ENCODE data around the gene TMCO4.

The TMCO4 gene

DNA sequence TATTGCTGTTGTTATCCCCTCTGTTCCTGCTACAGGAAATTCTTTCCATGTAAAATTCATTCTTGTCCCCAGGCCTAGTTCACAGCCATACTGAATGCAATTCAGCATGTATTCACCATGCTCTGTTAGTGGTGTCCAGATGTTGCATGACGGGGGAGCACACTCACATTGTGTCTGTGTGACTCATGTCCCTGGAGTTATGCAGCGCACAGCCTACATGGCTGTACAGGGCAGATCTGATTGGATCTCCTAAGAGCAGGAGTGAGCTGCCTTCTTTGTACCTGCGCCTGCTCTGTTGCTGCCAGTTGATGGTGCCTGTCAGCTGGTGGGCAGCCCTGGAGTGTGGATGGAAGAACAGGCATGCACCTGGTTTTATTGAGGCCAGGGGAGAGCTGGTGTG lies 117.5 kb downstream of the TMCO4 start:
- DNase-seq: no peak

DNA sequence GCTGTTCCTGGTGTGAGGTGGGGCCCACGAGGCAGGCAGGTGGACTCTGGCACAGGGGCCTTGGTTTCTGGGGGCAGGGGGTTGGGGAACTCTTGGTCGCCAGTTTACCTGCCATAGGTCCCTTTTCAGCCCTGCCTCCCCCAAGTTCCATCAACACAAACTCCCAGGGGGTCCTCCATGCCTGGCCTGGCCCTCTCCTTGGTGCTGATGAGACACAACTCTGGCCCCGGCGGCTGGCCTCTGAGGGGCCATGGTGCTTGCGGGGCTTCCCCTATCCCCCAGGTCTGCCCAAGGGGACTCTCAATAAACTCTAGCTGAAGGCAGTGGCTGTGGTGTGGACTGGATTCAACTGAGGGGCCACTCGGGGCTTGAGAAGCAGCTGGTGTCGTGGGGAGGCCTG lies 119.1 kb downstream of the TMCO4 start:
- no peak for DNase-seq

DNA sequence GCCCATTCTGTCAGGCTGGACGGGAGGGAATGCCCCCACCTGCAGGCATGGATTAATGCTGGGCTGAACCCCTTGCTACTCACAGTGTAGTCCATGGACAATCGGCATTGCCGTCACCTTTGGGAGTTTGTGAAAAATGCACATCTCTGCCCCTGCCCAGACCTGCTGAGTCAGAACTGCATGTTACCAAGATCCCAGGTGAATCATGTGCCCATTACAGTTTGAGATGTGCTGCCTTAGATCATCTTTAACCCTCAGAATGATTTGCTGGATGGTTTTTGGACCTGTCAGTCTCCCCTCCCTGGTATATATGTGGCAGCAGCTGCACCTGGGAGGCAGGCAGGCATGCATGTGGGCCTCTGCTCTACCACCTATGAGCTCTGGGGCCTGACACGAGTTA lies 120.0 kb downstream of the TMCO4 start:
- DNase-seq: no peak

DNA sequence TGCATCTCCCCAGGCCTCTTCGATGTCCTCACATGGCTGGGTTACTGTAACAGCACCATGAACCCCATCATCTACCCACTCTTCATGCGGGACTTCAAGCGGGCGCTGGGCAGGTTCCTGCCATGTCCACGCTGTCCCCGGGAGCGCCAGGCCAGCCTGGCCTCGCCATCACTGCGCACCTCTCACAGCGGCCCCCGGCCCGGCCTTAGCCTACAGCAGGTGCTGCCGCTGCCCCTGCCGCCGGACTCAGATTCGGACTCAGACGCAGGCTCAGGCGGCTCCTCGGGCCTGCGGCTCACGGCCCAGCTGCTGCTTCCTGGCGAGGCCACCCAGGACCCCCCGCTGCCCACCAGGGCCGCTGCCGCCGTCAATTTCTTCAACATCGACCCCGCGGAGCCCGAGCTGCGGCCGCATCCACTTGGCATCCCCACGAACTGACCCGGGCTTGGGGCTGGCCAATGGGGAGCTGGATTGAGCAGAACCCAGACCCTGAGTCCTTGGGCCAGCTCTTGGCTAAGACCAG lies 120.7 kb downstream of the TMCO4 start:
- no peak for DNase-seq

DNA sequence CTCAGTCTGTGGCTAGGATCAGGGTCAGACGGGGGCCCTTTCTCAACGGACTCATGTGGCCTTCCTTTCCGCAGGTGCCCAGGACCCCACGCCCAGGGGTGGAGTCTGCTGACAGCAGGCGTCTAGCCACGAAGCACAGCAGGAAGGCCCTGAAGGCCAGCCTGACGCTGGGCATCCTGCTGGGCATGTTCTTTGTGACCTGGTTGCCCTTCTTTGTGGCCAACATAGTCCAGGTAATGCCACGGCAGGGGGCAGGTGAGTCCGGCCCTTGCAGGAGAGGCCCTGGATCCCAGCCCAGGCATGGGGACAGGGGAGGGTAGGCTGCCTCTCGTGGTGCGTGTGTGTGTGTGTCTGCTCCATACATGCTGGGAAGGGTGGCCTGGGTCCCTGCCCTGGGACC lies 121.2 kb downstream of the TMCO4 start:
- DNase-seq: no peak

DNA sequence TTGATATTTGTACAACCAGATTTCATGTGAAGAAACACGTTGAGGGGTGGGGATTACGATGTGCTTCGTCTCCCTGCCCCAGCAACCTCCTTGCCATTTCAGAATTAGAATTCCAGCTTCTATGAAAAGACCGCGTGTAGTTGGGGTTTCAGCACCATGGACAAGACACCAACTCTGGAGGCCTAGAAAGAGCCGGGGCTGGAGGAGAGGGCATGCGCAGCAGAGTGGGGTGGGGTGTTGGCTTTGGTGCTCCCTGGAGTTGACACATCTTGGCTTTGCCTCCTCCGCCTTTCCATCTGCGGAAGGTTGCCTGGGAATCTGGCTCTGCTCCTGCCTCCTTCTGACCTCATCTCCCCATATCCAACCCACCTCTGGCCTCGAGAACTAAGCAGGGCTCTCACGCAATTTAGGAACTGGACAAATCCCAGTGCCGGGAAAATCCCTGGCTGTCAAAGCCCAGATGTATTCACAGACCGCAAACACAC lies 123.2 kb downstream of the TMCO4 start:
- no peak for DNase-seq

DNA sequence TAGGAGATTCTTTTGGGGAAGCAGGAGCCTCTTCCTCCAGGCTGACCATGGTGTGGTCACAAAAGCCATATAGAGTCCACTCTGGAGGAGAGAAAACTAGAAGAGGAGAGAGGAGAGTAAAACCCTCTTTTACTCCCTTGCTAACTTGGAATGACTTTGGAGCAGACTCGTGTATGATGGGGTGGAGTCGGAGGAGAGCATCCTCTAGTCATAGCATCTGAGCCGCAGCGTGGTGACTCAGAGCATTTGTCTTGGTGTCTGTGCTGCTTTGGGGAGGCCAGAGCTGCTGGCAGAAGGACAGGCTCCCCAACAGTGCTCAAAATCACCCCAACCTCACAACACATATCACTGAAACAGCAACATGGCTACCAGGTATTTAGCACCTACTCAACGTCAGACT lies 123.9 kb downstream of the TMCO4 start:
- no peak for DNase-seq

DNA sequence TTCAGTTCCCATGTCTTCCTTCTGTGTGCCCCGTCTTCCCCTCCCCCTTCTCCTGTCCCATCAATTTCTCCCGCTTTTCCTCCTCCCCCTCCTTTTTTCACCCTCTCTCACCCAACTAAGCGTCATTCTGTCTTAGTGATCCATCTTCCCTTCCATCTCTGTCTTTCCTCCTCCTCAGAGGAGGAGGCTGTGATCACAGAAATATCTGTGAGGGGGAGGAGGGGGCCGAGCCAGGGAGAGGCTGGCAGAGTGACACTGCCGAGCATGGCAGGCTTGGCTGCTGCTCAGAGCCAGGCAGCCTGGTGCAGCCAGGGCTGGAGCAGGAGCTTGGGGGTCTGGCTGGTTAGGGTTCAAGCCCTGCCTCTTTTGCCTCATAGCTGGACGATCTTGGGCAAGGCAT lies 127.5 kb downstream of the TMCO4 start:
- DNase-seq: no peak

DNA sequence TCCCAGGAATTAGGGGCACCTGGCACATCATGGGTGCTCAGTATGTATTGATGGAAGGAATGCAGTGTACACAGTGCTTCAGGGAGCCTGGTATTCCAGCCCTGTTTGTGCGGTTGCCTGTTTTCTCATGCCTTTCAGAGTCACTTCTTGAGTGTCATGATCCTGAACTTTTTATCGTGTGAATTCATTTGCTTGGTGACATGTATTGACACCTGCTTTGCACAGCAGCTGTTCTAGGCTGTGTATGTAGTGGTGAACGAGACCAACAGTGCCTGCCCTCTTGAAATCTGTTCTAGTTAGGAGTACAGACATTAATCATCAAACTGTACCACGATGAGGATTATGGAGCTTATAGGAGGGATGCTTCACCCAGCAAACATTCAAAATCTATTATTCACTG lies 128.9 kb downstream of the TMCO4 start:
- no peak for DNase-seq

DNA sequence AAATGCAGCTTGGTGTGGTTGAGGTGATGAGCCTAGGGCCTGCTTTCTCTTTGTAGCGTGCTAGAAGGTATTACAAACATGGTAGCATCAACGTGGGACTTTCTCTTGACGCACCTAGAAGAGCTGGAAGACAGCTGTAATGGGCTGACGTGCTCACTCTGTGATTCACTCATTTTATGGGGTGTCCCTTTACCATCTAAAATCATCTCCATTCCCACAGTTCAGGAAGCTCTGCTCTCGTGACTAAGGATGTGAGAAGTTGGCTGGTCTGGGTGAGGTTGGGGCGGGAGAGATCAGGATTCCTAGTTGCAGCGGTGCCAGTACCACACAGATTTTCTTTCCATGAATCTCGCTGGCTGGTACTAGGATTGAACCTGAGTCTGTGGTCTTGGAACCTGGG lies 130.8 kb downstream of the TMCO4 start:
- no peak for DNase-seq

DNA sequence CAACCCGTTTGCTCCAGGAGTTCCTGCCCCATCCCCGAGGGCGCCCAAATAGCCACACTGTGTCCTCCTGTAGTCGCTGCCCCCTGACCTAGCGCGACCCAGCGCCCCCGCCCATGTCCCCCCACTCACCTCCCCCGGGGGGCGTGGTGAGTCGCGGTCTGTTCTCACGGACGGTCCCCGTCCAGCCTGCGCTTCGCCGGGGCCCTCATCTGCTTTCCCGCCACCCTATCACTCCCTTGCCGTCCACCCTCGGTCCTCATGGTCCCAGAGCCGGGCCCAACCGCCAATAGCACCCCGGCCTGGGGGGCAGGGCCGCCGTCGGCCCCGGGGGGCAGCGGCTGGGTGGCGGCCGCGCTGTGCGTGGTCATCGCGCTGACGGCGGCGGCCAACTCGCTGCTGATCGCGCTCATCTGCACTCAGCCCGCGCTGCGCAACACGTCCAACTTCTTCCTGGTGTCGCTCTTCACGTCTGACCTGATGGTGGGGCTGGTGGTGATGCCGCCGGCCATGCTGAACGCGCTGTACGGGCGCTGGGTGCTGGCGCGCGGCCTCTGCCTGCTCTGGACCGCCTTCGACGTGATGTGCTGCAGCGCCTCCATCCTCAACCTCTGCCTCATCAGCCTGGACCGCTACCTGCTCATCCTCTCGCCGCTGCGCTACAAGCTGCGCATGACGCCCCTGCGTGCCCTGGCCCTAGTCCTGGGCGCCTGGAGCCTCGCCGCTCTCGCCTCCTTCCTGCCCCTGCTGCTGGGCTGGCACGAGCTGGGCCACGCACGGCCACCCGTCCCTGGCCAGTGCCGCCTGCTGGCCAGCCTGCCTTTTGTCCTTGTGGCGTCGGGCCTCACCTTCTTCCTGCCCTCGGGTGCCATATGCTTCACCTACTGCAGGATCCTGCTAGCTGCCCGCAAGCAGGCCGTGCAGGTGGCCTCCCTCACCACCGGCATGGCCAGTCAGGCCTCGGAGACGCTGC lies 133.9 kb downstream of the TMCO4 start:
- no peak for DNase-seq

DNA sequence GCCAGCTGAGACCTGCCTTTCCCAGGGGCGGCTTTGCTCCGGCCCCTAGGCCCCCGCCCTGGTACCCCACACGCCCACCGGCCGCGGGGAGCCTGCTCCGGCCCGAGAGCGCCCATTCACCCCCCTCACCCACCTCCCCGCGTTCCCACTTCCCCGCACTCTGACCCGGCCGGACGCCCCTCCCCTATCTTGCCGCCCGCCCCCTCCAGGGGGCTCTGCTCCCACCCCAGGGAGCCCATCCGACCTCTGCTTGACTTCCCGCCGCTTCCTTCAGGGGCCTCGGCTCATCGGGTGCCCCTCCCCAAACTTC lies 134.6 kb downstream of the TMCO4 start:
- DNase-seq: no peak

DNA sequence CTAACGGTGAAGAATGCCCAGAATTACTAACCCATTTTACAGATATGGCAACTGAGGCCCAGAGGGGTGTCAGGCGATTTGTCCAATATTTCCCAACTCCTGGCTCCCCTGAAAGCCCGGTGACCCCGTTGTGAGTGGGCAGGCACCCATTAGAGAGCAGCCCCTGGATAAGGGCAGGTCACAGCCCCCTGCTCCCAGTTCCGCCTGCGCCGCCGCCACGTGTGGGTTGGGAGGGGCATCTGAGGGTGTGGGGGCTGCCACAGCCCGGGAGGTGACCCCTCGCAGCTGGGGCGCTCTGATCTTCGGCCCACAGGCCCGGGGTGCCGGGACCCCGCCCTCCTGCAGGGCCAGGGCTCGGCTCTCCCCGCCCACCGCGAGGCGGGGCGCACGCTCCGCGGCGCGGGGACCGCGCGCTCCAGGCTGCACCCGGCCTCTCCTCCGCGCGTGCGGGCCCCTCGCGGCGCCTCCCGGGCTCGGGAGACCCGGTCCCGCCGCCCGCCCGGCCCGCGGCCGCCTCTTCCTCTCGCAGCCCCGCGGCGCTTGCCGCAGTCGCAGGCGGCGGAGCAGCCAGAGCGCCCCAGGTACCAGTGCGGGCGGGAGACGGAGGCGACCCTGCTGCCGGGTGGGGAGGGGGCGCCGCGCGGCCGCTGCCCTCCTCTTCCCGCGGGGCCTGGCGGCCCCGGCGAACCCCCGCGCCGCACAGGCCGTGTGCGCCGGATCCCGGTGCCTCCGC lies 135.1 kb downstream of the TMCO4 start, which contains the start of gene HTR6:
HTR6 (plus strand) TSS at position 423 of the 733 bp plus-strand sequence. CDS start 879 bp downstream, outside the sequence.
- no peak for DNase-seq

DNA sequence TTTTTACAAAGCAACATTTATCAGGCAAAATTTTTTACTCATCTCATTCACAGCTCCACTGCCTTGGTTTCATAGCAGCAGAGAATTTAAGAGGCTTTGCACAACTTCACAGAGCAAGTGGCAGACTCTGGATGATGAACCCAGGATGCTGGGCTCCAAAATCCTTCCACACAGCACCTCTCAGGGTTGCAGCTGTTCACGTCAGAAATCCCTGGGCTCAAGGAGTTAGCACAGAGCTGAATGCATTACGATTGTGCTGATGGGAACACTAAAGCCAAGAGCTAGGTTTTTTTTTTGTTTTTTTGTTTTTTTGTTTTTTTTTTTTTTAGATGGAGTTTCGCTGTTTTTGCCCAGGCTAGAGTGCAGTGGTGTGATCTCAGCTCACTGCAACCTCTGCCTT lies 137.4 kb downstream of the TMCO4 start:
- DNase-seq: no peak

DNA sequence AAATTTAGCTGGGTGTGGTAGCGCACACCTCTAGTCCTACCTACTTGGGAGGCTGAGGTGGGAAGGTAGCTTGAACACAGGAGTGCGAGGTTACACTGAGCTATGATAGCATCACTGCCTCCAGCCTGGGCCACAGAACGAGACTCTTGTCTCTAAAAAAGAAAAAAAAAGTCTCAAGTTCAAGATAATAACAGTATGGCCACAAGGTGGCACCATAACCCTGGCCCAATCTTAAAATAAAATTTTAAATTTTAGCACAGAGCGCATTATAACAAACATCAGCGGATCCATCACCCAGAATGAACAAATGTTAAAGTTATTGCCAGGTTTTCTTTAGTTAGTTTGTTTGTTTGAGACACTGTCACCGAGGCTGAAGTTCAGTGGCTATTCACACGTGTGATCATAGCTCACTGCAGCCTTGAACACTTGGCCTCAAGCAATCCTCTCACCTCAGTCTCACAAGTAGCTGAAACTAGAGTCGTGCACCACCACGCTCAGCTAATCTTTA lies 137.9 kb downstream of the TMCO4 start:
- peak in 1 of 2 experiments; percentile 48 for DNase-seq

DNA sequence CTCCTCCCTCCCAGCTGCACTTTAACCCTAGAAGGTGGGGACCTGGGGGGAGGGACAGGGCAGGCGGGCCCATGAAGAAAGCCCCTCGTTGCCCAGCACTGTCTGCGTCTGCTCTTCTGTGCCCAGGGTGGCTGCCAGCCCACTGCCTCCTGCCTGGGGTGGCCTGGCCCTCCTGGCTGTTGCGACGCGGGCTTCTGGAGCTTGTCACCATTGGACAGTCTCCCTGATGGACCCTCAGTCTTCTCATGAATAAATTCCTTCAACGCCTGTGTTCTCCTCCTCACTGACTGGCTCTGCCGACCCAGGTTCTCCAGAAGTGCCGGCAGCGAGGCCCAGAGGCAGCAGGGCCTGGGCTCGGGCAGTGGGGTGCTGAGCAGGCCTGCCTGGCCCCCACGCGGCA lies 141.5 kb downstream of the TMCO4 start:
- no peak for DNase-seq

DNA sequence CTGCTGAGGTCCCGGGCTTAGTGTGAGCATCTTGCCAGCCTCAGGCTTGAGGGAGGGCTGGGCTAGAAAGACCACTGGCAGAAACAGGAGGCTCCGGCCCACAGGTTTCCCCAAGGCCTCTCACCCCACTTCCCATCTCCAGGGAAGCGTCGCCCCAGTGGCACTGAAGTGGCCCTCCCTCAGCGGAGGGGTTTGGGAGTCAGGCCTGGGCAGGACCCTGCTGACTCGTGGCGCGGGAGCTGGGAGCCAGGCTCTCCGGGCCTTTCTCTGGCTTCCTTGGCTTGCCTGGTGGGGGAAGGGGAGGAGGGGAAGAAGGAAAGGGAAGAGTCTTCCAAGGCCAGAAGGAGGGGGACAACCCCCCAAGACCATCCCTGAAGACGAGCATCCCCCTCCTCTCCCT lies 142.2 kb downstream of the TMCO4 start:
- no peak for DNase-seq

DNA sequence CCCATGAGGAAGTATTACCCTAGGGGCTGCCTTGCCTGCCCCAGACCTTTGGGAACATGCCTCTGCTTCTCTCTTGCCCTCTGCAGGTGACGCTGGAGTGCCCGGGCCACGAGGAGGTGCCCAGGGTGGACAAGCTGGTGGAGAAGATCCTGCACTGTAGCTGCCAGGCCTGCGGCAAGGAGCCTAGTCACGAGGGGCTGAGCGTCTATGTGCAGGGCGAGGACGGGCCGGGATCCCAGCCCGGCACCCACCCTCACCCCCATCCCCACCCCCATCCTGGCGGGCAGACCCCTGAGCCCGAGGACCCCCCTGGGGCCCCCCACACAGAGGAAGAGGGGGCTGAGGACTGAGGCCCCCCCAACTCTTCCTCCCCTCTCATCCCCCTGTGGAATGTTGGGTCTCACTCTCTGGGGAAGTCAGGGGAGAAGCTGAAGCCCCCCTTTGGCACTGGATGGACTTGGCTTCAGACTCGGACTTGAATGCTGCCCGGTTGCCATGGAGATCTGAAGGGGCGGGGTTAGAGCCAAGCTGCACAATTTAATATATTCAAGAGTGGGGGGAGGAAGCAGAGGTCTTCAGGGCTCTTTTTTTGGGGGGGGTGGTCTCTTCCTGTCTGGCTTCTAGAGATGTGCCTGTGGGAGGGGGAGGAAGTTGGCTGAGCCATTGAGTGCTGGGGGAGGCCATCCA lies 142.8 kb downstream of the TMCO4 start:
- DNase-seq: no peak

DNA sequence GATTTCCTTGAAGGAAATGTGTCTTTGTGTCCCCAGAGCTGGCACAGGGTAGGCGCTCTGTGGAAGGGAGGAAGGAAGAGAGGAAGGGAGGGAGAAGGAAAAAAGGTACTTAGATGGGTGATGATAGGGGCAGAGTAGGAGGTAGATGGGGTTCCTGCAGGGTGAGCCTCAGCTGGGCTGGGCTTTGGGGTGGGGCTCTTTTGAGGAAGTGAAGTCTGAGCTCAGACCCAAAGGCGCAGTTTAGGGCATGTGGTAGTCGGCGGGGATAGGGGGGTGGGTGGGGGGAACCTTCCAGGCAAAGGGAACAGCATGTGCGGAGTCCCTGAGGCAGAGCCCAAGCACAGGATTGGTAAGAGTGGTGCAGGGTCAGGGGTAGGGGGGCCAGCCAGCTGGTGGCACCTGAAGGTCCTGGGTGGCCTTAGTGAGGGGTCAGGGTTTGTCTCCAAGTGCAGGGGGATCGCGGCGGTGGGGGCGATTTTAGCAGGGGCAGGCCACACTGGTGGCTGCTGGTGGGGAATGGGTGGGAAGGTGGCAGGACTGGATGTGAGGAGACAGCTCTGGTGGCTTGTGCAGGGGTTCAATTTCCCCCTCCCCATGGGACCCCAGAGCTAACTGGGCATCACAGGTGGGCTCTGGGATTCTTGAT lies 143.5 kb downstream of the TMCO4 start:
- DNase-seq: no peak

DNA sequence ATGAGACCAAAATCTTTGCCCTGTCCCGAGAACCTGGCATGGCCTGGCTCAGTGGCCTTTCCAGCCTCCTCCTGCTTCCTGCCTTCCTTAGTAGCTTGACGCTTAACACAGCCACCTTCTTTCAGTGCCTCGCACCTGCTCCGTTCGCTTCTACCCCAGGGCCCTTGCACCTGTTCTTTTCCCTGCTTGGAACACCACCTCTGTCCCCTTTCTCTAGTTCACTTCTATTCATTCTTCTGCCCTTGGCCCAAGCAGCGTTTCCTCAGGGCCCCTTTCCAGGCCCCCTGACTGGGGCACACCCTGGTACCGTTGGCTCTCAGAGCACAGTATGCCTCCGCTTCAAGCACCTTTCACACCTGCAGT lies 144.0 kb downstream of the TMCO4 start:
- no peak for DNase-seq

DNA sequence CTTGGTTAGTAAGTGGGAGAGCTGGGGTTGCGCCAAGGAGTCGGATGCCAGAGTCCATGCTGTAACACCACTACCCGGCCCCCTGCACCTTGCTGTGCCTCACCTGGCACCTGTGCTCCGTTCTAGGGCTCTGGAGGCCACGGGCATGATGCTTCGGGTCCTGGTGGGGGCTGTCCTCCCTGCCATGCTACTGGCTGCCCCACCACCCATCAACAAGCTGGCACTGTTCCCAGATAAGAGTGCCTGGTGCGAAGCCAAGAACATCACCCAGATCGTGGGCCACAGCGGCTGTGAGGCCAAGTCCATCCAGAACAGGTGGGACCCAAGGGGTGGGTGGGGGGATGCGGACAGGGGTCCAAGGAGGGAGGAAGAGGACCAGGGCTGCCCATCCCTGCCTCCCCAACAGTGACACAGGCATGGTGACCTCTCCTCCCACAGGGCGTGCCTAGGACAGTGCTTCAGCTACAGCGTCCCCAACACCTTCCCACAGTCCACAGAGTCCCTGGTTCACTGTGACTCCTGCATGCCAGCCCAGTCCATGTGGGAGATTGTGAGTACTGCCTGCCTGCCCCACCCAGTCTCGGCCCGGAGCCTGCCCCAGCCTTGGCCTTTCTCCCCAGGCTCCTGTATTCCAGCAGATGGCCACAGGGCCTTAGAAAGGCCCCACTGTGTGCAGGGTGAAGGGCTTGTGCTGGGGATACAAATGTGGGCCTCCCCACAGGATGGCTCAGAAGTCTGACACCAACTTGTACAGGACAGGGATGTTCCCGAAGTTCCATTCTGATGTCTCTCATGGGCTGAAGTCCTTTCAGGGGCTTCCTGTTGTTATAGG lies 144.6 kb downstream of the TMCO4 start:
- no peak for DNase-seq

DNA sequence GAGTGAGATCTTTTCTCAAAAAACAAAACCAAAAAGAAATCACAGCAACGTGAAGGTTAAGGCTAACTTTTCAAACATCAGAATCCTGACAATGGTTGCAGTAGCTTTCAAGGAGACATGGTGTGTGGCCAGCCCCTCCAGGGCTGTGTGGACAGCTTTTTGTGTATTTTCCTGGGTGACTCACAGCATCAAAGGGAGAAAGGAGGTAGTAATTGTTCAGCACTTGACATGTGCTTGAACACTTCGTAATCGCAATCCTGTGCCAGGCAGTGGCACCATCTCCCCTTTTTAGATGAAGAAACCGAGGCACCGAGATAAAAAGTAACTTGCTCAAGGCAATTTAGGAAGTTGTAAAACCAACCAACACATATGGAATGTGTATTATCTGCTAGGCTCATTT lies 145.3 kb downstream of the TMCO4 start:
- no peak for DNase-seq

Measured in activated CD4-positive, alpha-beta T cell treated with anti-CD3 and anti-CD28 coated beads, Interleukin-2, amount 50 U/mL, for 4 hours (primary cell).